ENCODE data around the gene ARMC2.
A peak's percentile ranks its signal among the peaks of the same experiment; 100 is the strongest.

The ARMC2 gene

DNA sequence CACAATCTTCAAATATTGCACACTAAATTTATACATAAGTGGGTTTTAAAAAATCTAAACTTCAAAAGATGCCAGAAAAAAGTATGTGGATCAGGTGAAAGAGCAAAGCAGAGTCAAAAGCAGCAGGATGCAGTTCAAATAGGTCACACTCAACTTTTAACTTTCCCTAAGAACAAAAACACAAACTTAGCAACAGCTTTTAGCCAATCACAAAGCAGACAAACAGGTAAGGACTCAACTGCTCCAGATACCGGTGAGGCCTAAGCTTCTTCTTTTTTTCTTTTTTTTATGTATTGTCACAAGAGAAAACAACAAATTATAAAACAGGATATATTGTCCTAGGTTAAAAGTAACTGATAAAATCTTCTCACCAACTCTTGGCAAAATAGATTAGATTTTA is 171.7 kb downstream of the ARMC2 start:
- peak; percentile 61 for DNase-seq (ENCODE audit: low spot score)

DNA sequence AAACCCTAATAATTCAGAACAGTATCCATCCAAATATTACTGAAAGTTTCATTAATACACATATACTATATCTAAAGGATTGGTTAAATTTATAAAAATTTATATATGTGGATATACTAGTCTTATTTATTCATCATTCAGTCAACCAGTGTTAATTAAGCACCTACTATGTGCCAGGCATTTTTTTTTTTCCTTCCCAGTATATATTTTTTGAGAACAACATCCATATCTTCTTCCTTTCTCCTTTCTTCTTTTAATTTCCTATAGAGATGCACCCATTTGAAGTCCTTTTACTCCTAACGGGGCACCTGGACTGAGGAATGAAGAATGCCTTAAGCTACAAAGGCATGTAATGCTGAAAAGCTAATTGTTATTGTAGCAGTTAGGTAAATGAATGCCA is 173.6 kb downstream of the ARMC2 start:
- no peak for DNase-seq (ENCODE audit: low spot score)

DNA sequence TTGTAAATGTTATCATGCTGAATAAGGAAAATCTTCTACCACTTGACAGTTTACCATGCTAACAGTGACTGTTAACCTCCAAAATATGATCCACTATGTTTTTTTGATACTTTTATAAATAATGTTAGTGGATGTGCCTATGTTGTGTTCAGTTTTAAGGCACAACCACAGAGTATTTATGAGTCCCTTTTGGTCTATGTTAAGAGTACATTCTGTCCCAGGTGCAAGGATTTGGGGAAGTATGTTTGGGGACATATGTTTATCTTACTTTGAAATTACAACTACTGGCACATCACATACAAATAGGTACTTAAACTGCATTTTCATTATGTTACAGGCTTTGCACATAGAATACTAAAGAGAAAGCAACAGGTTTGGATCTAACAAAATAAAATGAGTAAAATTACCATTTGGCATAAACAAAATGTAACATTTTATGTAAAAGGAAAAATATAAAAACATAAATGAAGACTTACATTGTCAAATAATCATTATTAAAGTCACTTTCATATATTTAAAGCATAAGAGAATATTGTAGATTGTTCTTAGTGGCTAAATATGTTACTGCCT is 175.2 kb downstream of the ARMC2 start:
- DNase-seq (ENCODE audit: low spot score), result no peak
